Measurements from ENCODE around the gene ANTXRL.

DNA sequence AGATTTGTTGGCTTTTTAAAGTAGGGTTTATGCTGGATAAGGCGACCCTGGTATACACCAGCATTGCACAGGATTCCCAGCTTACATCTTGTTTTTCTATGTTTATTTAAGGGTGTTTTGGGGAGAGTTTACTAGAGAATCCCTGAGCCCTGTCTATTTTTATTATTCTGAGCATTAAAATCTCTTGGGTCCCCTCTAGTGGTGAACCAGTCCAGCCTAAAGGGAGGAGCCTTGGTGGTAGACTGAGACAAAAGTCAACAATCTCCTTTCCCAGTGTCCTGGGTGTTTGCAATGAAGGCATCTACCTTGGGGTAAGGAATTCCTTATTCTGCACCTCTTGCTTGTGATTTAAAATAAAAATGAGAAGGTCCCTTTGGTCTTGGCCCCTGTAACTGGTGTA, 38.2 kb downstream of the ANTXRL start:
- TF ChIP-seq CTCF (conservative IDR thresholded peaks at IDR 0.05; ENCODE audit: low read length) = peak; percentile 77
- TF ChIP-seq EZH2phosphoT487 (IDR thresholded peaks at IDR 0.05; ENCODE audit: borderline replicate concordance, low read depth, low read length) = no peak
